Progenitor cell of endocrine pancreas (in vitro differentiated cells): Measurements from ENCODE around the gene TSTD2. TPM values are rescaled to one million over a fixed set of nuclear protein-coding genes. Genes with fewer than 3 reads are reported as not detected.

Source experiments
- DNase-seq: peaks from one replicate; pipeline ENCODE4 v3.0.0; 2021; ENCODE audit warnings: low spot score; ENCODE audit not compliant: unreplicated experiment
- H3K27ac Mint-ChIP-seq: 2 replicates; pipeline ENCODE4 v1.8.0; 2021; ENCODE audit warnings: mild to moderate bottlenecking, moderate library complexity, mixed read lengths
- H3K27me3 Mint-ChIP-seq: 2 replicates; pipeline ENCODE4 v1.8.0; 2021; ENCODE audit warnings: mixed read lengths
- H3K36me3 Mint-ChIP-seq: 2 replicates; pipeline ENCODE4 v1.8.0; 2022; ENCODE audit warnings: mixed read lengths; ENCODE audit not compliant: insufficient read depth
- H3K4me1 Mint-ChIP-seq: 2 replicates; pipeline ENCODE4 v1.8.0; 2021; ENCODE audit warnings: low read depth, mixed read lengths
- H3K4me3 Mint-ChIP-seq: 2 replicates; pipeline ENCODE4 v1.8.0; 2021; ENCODE audit warnings: low read depth, mild to moderate bottlenecking, moderate library complexity, mixed read lengths
- H3K9me3 Mint-ChIP-seq: 2 replicates; pipeline ENCODE4 v1.8.0; 2021; ENCODE audit warnings: low read depth, mixed read lengths
- CTCF ChIP-seq: fragments of 200-600 bp; sonication (generic); IDR thresholded peaks from one replicate; pipeline ENCODE4 v1.5.0; 2021; ENCODE audit warnings: antibody characterized with exemption, mild to moderate bottlenecking; ENCODE audit not compliant: unreplicated experiment
- total RNA-seq: library from RNA; stranded (reverse); gene quantifications from 2 replicates; pipeline ENCODE4 v1.2.1, GENCODE V29; 2021

Gene TSTD2
- total RNA-seq, 1 donor from 2014 or later, result 44.7 TPM

GRCh38 chr9:97598461-97599288 is 34.5 kb downstream of the TSTD2 start:
- no peaks in the 10 kb centered on the region for H3K27me3 Mint-ChIP-seq
- peaks cover 16% of the 10 kb centered on the region for H3K36me3 Mint-ChIP-seq
- H3K9me3 Mint-ChIP-seq, result no peaks in the 10 kb centered on the region
- peak; percentile 87 for TF ChIP-seq CTCF
- no peak overlapping the region for H3K4me3 Mint-ChIP-seq
- H3K4me1 Mint-ChIP-seq, result peaks cover 8% of the 10 kb centered on the region
- H3K27ac Mint-ChIP-seq, result no peak overlapping the region
- DNase-seq, result peak; percentile 59

- no peak for TF ChIP-seq CTCF
- no peak for DNase-seq
- no peak overlapping the region for H3K27ac Mint-ChIP-seq
- H3K27me3 Mint-ChIP-seq, result no peaks in the 10 kb centered on the region
- H3K36me3 Mint-ChIP-seq, result peaks cover 6% of the 10 kb centered on the region
- no peaks in the 10 kb centered on the region for H3K9me3 Mint-ChIP-seq
- no peak overlapping the region for H3K4me3 Mint-ChIP-seq
- H3K4me1 Mint-ChIP-seq, result peaks cover 8% of the 10 kb centered on the region
These were observed 36.3 kb downstream of the TSTD2 start for GRCh38 chr9:97596906-97597305.

- peaks cover 5% of the 10 kb centered on the region for H3K36me3 Mint-ChIP-seq
- DNase-seq, result no peak
- peaks cover 8% of the 10 kb centered on the region for H3K4me1 Mint-ChIP-seq
- no peak for TF ChIP-seq CTCF
- H3K9me3 Mint-ChIP-seq, result no peaks in the 10 kb centered on the region
- no peaks in the 10 kb centered on the region for H3K27me3 Mint-ChIP-seq
- H3K4me3 Mint-ChIP-seq, result no peak overlapping the region
- no peak overlapping the region for H3K27ac Mint-ChIP-seq
These were observed 38.7 kb downstream of the TSTD2 start for GRCh38 chr9:97594381-97594921.

GRCh38 chr9:97593960-97594359 is 39.2 kb downstream of the TSTD2 start:
- no peak for DNase-seq
- no peaks in the 10 kb centered on the region for H3K27me3 Mint-ChIP-seq
- H3K4me3 Mint-ChIP-seq, result no peak overlapping the region
- H3K4me1 Mint-ChIP-seq, result peaks cover 5% of the 10 kb centered on the region
- H3K9me3 Mint-ChIP-seq, result no peaks in the 10 kb centered on the region
- no peak for TF ChIP-seq CTCF
- peaks cover 5% of the 10 kb centered on the region for H3K36me3 Mint-ChIP-seq
- peak overlapping the region; percentile 13 for H3K27ac Mint-ChIP-seq

GRCh38 chr9:97592126-97592525 is 41.0 kb downstream of the TSTD2 start:
- Mint-ChIP-seq H3K4me3 (no peak overlapping the region), H3K4me1 (no peaks in the 10 kb centered on the region), H3K36me3 (peaks cover 13% of the 10 kb centered on the region), H3K27ac (no peak overlapping the region), H3K27me3 (no peaks in the 10 kb centered on the region), H3K9me3 (peaks cover 3% of the 10 kb centered on the region)
- TF ChIP-seq CTCF, result no peak
- no peak for DNase-seq
